Muscle layer of duodenum (tissue), 2 donors: Measurements from ENCODE around the gene ACP4.
A peak's percentile ranks its signal among the peaks of the same experiment; 100 is the strongest.

Source experiments
- H3K27ac ChIP-seq: one replicate; pipeline ENCODE4 v1.7.0; 2013; ENCODE audit warnings: mild to moderate bottlenecking, low read length
- H3K27me3 ChIP-seq: one replicate; pipeline ENCODE4 v1.7.0; 2013; ENCODE audit warnings: low read depth, mild to moderate bottlenecking, control low read depth, low read length
- H3K36me3 ChIP-seq, 2 donors: one replicate each; pipeline ENCODE4 v1.7.0; 2013; ENCODE audit warnings: low read length in 2 of 2, control low read depth in 1 of 2, mild to moderate bottlenecking in 1 of 2; ENCODE audit not compliant: insufficient read depth in 2 of 2, control insufficient read depth in 1 of 2
- H3K4me1 ChIP-seq, 2 donors: one replicate each; pipeline ENCODE4 v1.7.0; 2013; ENCODE audit warnings: low read length in 2 of 2, mild to moderate bottlenecking in 2 of 2, control low read depth in 1 of 2, moderate library complexity in 1 of 2; ENCODE audit not compliant: insufficient read depth in 2 of 2, control insufficient read depth in 1 of 2
- H3K4me3 ChIP-seq, 2 donors: one replicate each; pipeline ENCODE4 v1.7.0; 2013; ENCODE audit warnings: low read length in 2 of 2, low read depth in 1 of 2, mild to moderate bottlenecking in 1 of 2
- H3K9me3 ChIP-seq, 2 donors: one replicate each; pipeline ENCODE4 v1.7.0; 2013; ENCODE audit warnings: low read length in 2 of 2, control low read depth in 1 of 2, mild to moderate bottlenecking in 1 of 2; ENCODE audit not compliant: control insufficient read depth in 1 of 2
- donor health status: healthy.

The ACP4 gene

DNA sequence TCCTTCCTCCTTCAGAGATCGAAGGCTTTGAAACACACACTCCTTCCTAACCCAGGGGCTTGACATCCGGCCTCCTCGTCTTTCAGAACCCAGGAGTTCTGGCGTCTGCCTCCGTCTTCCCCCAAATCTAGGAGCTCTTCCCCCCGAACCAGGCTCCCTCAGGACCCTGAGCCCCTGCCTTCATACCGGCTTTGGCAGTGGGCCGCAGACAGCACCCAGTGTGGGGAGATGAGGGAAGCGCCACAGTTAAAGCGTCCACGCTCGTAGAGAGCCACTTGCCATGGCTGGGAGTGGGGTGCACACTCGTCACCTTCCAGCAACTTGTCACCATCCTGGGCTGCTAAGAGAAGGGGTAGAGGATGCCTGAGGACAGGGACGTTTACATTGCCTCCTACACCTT is 37.3 kb downstream of the ACP4 start:
- Histone ChIP-seq H3K9me3 (no peaks in the 10 kb centered on the region), H3K27me3 (no peaks in the 10 kb centered on the region), H3K27ac (no peak overlapping the region), H3K36me3 (no peaks in the 10 kb centered on the region), H3K4me1 (no peaks in the 10 kb centered on the region), H3K4me3 (no peak overlapping the region)

GRCh38 chr19:50829801-50830200 is 39.6 kb downstream of the ACP4 start:
- no peak overlapping the region for H3K4me3 ChIP-seq
- H3K27me3 ChIP-seq = peaks cover 1% of the 10 kb centered on the region
- no peaks in the 10 kb centered on the region for H3K4me1 ChIP-seq
- no peaks in the 10 kb centered on the region for H3K36me3 ChIP-seq
- H3K9me3 ChIP-seq = no peaks in the 10 kb centered on the region
- H3K27ac ChIP-seq = no peak overlapping the region

- H3K9me3 ChIP-seq = no peaks in the 10 kb centered on the region
- H3K36me3 ChIP-seq = no peaks in the 10 kb centered on the region
- H3K27me3 ChIP-seq = peaks cover 4% of the 10 kb centered on the region
- peaks cover 0 to 4% of the 10 kb centered on the region in 2 donors for H3K4me1 ChIP-seq
- no peak overlapping the region for H3K27ac ChIP-seq
- no peak overlapping the region for H3K4me3 ChIP-seq
These were observed 40.2 kb downstream of the ACP4 start for GRCh38 chr19:50830266-50831025.

GRCh38 chr19:50831026-50831396 is 40.8 kb downstream of the ACP4 start:
- H3K36me3 ChIP-seq = no peaks in the 10 kb centered on the region
- H3K4me1 ChIP-seq = peaks cover 0 to 9% of the 10 kb centered on the region in 2 donors
- peaks cover 4% of the 10 kb centered on the region for H3K27me3 ChIP-seq
- H3K4me3 ChIP-seq = no peak overlapping the region
- H3K27ac ChIP-seq = no peak overlapping the region
- H3K9me3 ChIP-seq = no peaks in the 10 kb centered on the region

DNA sequence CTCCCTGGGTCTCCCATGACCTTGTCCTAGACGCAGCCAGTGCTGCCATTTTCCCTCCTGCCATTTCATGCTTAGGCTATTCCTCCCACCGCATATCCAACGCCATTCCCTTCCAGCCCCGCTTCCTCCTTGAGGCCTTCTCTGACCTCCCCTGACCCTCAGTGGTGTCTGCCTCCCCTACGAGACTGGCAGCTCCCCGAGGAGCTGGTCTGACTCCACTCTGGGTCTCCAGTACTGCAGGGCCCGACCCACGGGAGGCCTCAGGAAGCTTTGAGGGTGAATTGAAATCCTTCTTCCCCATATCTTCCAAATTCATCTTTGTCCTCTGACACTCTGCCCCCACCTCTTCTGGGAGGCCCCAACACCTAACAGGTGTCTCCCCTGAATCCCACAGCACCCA is 42.5 kb downstream of the ACP4 start:
- no peaks in the 10 kb centered on the region for H3K36me3 ChIP-seq
- H3K27ac ChIP-seq = no peak overlapping the region
- no peak overlapping the region for H3K4me3 ChIP-seq
- peaks cover 4% of the 10 kb centered on the region for H3K27me3 ChIP-seq
- no peaks in the 10 kb centered on the region for H3K9me3 ChIP-seq
- peaks cover 0 to 13% of the 10 kb centered on the region in 2 donors for H3K4me1 ChIP-seq

DNA sequence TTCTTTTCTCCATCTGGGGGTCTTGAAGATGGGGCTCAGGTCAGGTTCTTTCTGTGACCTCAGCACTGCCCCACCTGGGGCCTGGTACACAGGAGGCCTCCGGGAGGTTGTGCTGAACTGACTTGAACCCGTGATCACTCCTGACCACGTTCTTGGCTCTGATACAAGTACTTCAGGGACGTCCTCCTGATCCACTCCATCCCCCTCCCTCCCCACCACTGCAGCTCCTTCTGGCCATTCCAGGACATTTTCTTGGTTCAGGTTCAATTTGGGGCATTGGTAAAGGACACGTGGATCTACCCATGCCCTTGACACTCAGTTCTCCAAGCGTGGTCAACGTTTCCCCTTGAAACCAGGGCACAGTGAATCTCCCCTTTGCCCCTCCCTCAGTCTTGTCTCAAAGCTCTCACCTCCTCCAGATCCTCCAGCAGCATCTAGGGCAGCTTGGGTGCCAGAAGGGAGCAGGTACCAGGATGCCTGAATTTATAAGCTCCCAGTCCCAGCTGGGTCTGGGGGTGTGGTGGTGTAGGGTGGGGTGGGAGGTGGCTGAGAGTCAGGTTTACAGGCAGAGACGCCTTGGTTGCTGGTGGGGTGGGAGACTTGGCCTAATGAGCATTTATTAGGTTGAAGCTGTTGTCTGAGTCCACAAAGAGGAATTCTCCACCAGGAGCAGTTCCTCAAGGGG is 43.0 kb downstream of the ACP4 start, which contains the start of gene KLK15:
Gene KLK15, minus strand, starts transcription at position 458 of the 685 bp plus-strand sequence. CDS start 2,082 bp downstream, outside the sequence.
- H3K27me3 ChIP-seq = peaks cover 4% of the 10 kb centered on the region
- no peaks in the 10 kb centered on the region for H3K9me3 ChIP-seq
- H3K36me3 ChIP-seq = no peaks in the 10 kb centered on the region
- H3K4me1 ChIP-seq = peaks cover 0 to 13% of the 10 kb centered on the region in 2 donors
- H3K4me3 ChIP-seq = no peak within 1 kb of the TSS
- no peak within 1 kb of the TSS for H3K27ac ChIP-seq

- peaks cover 4% of the 10 kb centered on the region for H3K27me3 ChIP-seq
- H3K4me1 ChIP-seq = peaks cover 0 to 13% of the 10 kb centered on the region in 2 donors
These were observed 43.6 kb downstream of the ACP4 start for GRCh38 chr19:50833802-50834167.

GRCh38 chr19:50835103-50835784 is 45.0 kb downstream of the ACP4 start:
- Histone ChIP-seq H3K9me3 (no peaks in the 10 kb centered on the region), H3K27ac (no peak overlapping the region), H3K4me1 (peaks cover 0 to 13% of the 10 kb centered on the region in 2 donors)

More at GRCh38 chr19:50833802-50834167, 43.6 kb downstream of the ACP4 start:
- Histone ChIP-seq H3K4me3 (no peak overlapping the region), H3K27ac (no peak overlapping the region), H3K36me3 (no peaks in the 10 kb centered on the region), H3K9me3 (no peaks in the 10 kb centered on the region)

DNA sequence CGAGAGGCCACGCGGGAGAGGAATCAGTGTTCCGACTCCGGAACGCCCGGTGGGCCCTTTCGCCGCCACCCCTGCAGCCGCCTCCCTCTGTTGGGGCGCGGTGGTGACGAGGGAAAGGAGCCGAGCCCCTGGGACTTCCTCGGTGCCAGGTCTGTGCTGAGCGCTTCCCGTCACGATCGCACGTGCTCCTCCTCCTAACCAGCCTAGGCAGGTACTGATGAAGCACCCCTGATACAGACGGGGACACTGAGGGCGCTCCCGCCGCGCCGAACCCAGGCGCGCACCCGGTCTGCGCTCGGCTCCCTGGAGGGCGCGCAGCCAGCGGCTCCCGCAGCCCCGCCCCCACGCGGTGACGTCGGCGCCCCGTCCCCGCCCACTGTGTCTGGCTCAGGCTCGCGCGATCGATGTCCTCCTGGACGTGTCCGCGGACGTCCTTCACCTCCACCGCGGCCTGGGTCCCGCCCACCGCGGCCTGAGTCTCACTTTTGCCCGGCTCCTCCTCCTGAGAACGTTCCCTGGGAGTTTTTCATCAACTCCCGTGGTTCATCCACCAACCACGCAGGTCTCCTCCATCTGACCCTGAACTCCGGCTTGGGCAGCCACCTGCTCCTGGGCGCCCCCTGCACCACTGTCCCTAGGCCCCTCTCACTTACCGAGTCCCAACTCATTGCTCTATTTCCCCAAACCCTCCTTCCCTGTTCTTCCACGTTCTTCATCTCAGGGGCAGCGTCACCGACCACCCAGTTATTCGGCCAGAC is 45.7 kb downstream of the ACP4 start:
- Histone ChIP-seq H3K36me3 (no peaks in the 10 kb centered on the region), H3K27me3 (peaks cover 4% of the 10 kb centered on the region), H3K4me1 (peaks cover 0 to 13% of the 10 kb centered on the region in 2 donors), H3K9me3 (no peaks in the 10 kb centered on the region), H3K4me3 (peak overlapping the region; percentile 57 to 71), H3K27ac (no peak overlapping the region)

More at GRCh38 chr19:50835103-50835784, 45.0 kb downstream of the ACP4 start:
- no peaks in the 10 kb centered on the region for H3K36me3 ChIP-seq
- peak overlapping the region; percentile 57 to 71 for H3K4me3 ChIP-seq
- peaks cover 4% of the 10 kb centered on the region for H3K27me3 ChIP-seq

DNA sequence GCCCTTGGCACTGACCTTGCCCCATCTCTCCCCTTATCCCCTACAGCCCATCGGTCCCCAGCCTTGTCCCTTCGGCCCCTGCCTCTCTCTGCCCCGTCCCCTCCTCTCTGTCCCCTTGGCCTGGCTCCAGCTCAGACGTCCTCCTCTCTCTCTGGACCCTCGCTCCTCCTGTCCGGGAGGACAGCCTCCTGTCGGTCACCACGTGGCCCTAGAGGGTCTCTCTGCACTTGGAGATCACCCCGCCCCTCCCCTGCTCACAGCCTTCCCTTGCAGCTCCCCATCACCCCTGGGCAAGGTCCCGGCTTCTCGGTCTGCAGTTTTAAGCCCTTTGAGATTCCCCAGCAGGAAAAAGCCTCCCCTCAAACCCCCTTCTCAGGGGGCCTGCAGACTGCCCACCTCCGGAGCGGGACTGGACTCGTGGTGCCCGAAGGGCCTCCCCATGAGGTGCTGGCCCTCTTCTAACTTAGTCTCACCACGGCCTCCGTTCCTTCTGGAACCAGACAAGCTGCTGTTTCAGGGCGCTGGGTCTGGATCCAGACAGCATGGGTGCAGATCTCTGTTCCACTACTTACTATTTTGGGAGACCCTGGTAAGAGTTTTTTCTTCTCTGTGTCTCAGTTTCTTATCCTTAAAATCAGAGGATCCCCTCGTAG is 46.5 kb downstream of the ACP4 start:
- Histone ChIP-seq H3K4me3 (peak overlapping the region in 1 of 2 donors; percentile 71), H3K36me3 (no peaks in the 10 kb centered on the region), H3K27ac (no peak overlapping the region), H3K9me3 (peaks cover 0 to 2% of the 10 kb centered on the region in 2 donors), H3K4me1 (peaks cover 0 to 13% of the 10 kb centered on the region in 2 donors), H3K27me3 (peaks cover 4% of the 10 kb centered on the region)
